ENCODE results near the gene DBX2.
A peak's percentile ranks its signal among the peaks of the same experiment; 100 is the strongest.
"Not testable (repeated sequence)": the region's sequence is repeated elsewhere in the genome, so short reads cannot be mapped to it uniquely, and the experiment has no call there.

DBX2 gene

GRCh38 chr12:45008211-45008610, 42.7 kb downstream of the DBX2 start:
- no peak for DNase-seq

- DNase-seq, result no peak
Measured at GRCh38 chr12:44999355-44999754, 51.5 kb downstream of the DBX2 start.

GRCh38 chr12:44993161-44993560, 57.7 kb downstream of the DBX2 start:
- no peak for DNase-seq

- DNase-seq, result not testable (repeated sequence)
Measured at GRCh38 chr12:44984863-44985262, 66.0 kb downstream of the DBX2 start.

GRCh38 chr12:44979918-44980317, 71.0 kb downstream of the DBX2 start:
- no peak for DNase-seq

DNA sequence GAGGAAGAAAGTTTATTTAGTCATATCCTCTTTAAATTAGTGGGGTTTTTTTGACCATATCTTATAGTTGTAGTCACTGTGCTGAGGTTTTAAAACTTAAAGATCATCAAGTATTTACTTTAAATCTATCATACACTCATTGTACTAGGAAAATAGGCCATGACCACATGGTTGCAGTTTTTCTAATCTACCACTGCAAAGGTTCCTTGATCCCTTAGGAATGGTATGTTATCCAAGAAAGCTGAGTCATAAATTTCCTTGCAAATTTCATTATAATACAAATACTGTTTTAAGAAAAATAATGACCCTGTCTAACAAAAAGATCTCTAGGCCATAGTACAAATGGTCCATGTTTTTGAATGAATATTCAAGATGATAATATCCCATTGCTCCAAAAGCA, 74.7 kb downstream of the DBX2 start:
- no peak for DNase-seq

GRCh38 chr12:44972746-44973421, 78.0 kb downstream of the DBX2 start:
- peak; percentile 22 for DNase-seq

DNA sequence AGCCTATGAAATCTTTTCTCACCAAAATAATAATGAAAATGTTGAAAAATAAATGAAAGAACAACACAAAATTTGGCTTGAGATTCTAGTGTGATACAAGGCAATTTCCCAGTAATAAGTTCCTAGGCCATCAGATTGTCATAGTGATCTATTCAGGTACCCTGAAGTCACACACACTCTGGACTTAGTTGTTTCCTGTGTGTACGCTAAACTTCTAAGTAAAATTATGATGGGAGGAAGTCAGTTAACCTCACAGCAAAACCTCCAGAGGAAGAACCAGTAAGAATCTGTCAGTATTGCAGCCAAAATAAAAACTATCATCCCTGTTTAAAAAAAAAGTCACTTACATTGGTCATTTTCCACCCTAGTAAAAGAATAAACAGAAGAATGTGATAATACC, 81.9 kb downstream of the DBX2 start:
- no peak for DNase-seq

Measured in eye (tissue), 1 donor.